ENCODE data around the gene RINT1.
"Not testable (repeated sequence)": the region's sequence is repeated elsewhere in the genome, so short reads cannot be mapped to it uniquely, and the experiment has no call there.

The RINT1 gene

DNA sequence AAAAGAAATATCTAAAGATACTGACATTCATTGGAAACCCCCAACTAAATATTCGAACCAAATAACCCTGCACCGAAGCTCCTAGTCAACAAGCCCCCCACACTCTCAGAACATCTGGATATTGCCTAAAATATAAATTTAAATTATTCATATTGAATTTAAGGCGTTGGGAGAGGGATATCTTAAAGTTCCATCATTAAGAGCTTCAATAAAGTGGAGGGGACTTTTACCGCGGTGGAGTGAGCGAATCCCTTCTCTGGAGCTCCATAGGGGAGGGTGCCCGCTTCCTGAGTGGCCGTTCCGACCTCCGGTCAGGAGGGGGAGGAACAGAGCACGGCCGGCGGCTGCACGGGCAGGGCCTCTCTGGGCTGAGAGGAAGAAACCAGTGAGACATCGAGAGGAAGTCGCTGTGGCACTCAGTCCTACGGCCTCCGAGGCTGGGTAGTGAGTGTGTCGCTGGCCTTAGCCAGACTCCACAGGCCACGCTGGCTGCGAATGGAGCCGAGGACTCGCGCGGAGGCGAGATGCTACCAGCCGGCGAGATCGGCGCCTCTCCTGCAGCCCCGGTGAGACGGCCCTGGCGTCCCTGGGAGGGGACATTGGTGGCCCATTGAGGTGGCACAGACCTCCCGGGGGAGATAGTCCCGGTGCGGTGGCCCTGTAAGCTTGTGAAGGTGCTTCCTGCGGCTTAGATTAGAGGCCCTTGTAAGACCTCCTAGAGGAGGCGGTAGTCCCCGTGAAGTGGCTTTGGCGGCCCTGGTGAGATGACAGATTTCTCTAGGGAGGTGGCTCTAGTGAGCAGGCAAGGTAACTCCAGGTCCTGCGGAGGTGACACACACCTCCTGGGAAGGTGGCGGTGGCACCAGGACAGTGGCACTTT, at the start of gene RINT1:
Gene RINT1 (plus strand): TSS at position 410 of the 880 bp plus-strand sequence. CDS start 115 bp downstream, at position 525.
- Mint-ChIP-seq H3K4me1 (peaks cover 25% of the 10 kb centered on the region), H3K27me3 (no peaks in the 10 kb centered on the region), H3K9me3 (no peaks in the 10 kb centered on the region), H3K36me3 (no peaks in the 10 kb centered on the region), H3K4me3 (peak within 1 kb of the TSS; percentile 89), H3K27ac (peak within 1 kb of the TSS; percentile 86)
- peak; percentile 100 for ATAC-seq

DNA sequence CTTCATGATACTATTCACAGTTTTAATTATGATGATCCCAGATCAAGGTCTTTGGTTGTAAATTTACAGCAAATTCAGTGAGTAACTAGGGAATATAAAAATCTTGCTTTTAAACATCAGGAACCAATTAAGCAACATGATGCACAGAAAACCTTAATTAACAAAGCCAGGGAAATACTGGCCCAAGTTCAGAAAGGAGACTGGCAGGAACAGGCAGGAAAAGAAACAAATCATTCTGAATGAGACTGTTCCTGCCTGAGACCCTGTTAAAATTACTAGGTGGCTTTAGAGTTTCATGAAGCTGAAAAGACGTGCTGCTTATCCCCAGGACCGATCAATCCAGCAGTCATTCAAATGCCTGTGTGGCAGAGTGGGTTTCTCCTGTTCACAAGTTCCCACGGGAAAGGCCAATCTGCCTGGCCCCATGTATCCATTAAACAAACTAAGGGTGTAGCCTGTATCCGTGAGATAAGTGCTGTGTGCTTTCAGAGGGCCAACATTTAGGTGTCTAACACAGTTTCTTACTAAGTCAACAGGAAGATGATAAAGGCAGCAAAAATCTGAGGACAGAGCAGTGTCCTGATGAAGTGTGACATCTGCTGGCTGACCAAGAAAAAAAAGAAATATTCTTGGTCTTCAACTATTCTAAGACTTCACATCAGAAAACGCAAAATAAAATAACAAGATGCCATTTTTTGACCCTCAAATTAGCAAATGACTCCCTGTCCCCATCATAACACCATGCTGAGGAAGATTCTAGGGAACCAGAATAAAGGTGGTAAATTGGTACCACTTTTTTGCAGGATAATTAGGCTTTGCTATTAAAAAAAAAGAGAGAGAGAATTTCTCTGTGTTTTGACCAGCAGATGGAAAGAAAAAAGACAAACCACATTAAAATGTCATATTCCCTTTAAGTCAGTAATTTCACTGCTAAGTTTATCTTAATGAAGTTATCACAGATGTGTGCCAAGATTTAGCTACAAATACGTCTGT, 44.1 kb upstream of the RINT1 start:
- Mint-ChIP-seq H3K36me3 (peaks cover 32% of the 10 kb centered on the region), H3K9me3 (no peaks in the 10 kb centered on the region), H3K4me1 (no peaks in the 10 kb centered on the region), H3K27me3 (no peaks in the 10 kb centered on the region), H3K27ac (peak overlapping the region; percentile 53), H3K4me3 (no peak overlapping the region)
- ATAC-seq: no peak

DNA sequence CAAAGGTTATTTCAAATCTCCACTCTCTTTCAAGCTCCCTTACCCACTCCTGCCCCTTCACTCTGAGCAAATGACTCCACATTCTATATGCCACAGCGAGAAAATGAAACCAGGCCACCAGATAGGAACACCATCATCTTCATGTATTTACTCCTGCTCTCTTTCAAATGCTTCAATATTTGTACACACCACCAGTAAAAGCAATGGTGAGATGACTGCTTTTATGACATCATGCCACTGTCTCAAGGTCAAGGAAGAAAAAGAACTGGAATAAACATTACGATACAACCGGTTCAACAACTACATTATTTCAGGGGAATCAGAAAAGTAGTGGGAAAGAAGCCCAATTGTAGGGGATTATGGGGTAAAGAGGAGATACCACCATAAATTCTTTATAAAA, 42.6 kb upstream of the RINT1 start:
- H3K4me1 Mint-ChIP-seq: no peaks in the 10 kb centered on the region
- ATAC-seq: no peak
- H3K27me3 Mint-ChIP-seq: no peaks in the 10 kb centered on the region
- H3K27ac Mint-ChIP-seq: no peak overlapping the region
- H3K4me3 Mint-ChIP-seq: no peak overlapping the region
- peaks cover 32% of the 10 kb centered on the region for H3K36me3 Mint-ChIP-seq
- H3K9me3 Mint-ChIP-seq: no peaks in the 10 kb centered on the region

DNA sequence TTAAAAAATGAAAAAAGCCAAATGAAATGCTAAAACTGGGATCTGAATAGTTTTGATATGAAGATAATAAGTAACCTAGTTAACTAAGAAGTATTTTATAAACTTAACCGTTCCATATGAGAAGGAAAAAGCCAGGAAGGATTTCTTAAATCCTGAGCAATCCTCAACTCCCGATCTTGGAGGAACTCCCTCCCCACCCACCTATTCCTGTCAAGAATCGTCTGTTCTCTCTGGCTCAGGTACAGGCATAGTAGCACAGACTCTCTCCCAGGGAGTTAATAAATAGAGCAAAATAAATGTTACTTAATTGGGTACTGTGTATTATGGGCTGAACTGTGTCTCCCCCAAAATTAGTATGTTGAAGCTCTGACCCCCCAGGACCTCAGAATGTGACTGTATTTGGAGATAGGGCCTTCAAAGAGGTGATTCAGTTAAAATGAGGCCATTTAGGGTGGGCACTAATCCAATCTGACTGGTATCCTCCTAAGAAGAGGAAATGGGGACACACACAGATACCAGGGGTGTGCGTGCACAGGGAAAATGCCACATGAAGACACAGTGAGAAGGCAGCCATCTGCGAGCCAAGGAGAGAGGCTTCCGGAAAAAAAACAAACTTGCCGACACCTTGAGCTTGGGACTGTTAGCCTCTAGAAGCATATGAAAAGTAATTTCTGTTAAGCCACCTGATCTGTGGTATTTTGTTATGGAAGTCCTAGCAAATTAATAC, 38.6 kb upstream of the RINT1 start:
- no peak overlapping the region for H3K4me3 Mint-ChIP-seq
- peaks cover 14% of the 10 kb centered on the region for H3K36me3 Mint-ChIP-seq
- no peak for ATAC-seq
- no peak overlapping the region for H3K27ac Mint-ChIP-seq
- H3K27me3 Mint-ChIP-seq: no peaks in the 10 kb centered on the region
- no peaks in the 10 kb centered on the region for H3K9me3 Mint-ChIP-seq
- H3K4me1 Mint-ChIP-seq: no peaks in the 10 kb centered on the region

DNA sequence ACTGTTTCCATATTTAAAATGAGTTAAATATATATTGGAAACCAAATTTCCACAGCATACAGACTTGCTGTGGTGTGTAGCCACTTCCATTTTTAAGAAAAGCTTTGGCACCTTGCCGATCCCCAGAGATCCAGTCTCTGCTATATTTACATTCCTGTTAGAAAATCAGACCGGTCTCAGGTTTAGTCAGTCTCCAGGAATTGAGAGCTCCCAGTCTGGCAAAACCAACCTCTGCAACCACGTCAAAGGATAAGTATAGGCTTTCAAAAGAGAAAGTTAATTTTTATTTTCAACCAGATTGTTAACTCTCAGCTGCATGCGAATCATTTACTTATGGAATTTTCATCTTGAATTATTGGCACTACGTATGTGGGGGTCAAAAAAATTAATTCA, 38.1 kb upstream of the RINT1 start:
- no peaks in the 10 kb centered on the region for H3K9me3 Mint-ChIP-seq

DNA sequence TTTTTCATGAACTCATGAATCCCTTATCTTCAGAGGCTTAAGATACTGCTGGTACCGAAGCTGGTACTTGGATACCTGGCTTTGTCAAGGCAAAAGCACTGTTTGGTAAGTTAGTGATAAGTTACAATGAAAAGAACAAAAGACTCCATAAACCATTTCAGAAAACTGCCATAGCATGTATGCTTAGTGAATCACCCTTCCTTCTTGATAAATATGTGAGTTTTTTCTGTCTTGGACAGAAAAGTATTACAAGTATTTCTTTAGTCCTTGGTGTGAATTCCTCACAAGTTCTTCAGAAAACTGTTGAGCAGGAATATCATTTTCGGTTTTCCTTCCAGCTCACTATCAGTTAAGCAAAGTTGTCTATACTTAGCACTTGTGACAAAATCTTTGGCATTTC, 35.5 kb upstream of the RINT1 start:
- H3K4me1 Mint-ChIP-seq: no peaks in the 10 kb centered on the region
- ATAC-seq: no peak
- H3K9me3 Mint-ChIP-seq: no peaks in the 10 kb centered on the region
- no peak overlapping the region for H3K27ac Mint-ChIP-seq
- no peaks in the 10 kb centered on the region for H3K27me3 Mint-ChIP-seq
- no peak overlapping the region for H3K4me3 Mint-ChIP-seq
- H3K36me3 Mint-ChIP-seq: peaks cover 25% of the 10 kb centered on the region

More for the DNA sequence above, 38.1 kb upstream of the RINT1 start:
- H3K27me3 Mint-ChIP-seq: no peaks in the 10 kb centered on the region
- H3K4me1 Mint-ChIP-seq: no peaks in the 10 kb centered on the region
- H3K27ac Mint-ChIP-seq: no peak overlapping the region
- peaks cover 18% of the 10 kb centered on the region for H3K36me3 Mint-ChIP-seq
- no peak overlapping the region for H3K4me3 Mint-ChIP-seq
- no peak for ATAC-seq

DNA sequence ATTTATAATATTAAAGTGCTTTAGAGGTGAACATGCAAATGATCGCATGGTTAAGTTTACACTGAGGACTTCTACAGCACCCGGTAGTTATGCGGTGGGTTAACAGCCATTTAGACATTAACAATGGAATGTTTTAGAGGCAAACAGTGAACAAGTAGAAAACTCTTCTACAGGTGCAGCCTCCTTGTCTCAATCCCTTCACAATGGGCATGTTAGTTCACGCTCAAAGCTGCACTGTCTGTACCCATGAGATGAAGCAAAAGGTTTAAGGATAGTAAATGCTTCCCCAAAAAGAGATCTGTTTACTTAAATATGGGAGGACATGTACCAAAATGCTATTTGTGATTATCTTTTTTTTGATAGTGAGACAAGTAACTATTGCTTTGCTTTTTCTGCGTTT, 35.0 kb upstream of the RINT1 start:
- no peak overlapping the region for H3K4me3 Mint-ChIP-seq
- no peaks in the 10 kb centered on the region for H3K27me3 Mint-ChIP-seq
- H3K27ac Mint-ChIP-seq: no peak overlapping the region
- no peaks in the 10 kb centered on the region for H3K4me1 Mint-ChIP-seq
- peaks cover 26% of the 10 kb centered on the region for H3K36me3 Mint-ChIP-seq
- H3K9me3 Mint-ChIP-seq: no peaks in the 10 kb centered on the region
- ATAC-seq: no peak

DNA sequence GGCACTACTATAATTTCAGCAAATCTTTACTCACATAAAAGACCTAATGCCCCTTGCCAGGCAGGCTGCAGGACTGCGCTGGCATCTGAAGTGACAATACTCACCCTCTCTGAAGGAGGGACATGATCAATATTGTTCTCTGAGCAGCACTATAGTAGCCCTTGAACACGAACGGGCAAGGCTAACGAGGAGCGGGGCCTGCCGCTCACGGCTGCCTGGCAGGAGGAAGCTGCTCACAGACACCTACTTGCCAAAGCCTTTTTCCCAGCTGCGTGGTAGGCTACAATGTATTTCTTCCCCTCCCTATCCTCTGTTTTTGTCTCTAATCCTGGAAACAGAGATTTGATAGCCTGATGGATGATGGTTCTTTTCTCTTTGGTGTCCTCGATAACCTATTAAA, 29.8 kb upstream of the RINT1 start:
- Mint-ChIP-seq H3K4me1 (no peaks in the 10 kb centered on the region), H3K27me3 (no peaks in the 10 kb centered on the region), H3K4me3 (no peak overlapping the region), H3K9me3 (no peaks in the 10 kb centered on the region), H3K27ac (no peak overlapping the region), H3K36me3 (peaks cover 51% of the 10 kb centered on the region)
- ATAC-seq: no peak

DNA sequence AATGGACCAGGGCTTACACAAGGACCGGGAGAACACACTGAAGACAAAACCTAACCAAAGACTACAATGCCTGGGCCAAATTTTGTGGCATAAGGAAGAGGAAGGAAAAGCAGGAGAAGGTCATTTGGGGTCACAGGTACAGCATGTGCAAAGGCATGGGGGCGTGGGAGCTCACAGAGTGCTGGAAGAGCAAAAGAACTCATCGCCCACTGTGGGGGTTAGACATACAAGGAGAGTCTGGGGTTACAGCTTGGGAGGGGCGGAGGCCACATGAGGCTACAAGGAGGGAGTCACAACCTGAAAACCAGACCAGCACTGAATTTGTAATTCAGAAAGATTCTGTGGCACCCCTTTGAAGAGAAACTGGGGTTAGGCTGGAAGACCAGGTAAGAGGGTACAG, 19.6 kb upstream of the RINT1 start:
- Mint-ChIP-seq H3K9me3 (no peaks in the 10 kb centered on the region), H3K4me1 (peaks cover 18% of the 10 kb centered on the region), H3K36me3 (peaks cover 28% of the 10 kb centered on the region), H3K27me3 (no peaks in the 10 kb centered on the region), H3K4me3 (no peak overlapping the region), H3K27ac (peak overlapping the region; percentile 18)
- no peak for ATAC-seq

DNA sequence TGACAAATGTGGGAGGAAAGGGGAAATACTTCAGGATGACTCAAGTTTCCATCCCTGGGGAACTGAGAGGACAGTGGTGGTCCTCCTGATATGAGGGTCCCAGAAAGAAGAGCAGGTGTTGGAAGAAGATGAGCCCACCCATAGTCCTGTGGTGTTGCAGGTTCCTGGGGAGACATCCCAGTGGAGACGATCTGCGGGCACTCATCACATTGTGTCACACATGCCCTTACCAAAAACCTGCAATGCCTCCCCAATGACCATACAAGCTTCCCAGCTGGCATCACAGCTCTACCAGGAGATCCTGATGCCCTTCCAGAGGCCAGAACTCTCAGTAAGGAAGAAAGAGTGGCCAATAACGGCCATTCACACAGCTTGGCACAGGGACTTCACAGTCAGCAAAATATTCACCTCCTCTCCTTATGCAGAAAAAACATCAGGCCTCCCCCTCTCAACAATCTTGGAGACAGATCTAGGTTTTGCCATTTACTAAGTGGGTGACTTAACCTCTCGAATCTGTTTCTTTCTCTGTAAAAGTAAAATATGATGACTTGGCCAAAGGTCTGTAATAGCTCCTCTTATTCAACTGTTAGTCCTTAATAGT, 19.0 kb upstream of the RINT1 start:
- H3K9me3 Mint-ChIP-seq: no peaks in the 10 kb centered on the region
- no peak for ATAC-seq
- peaks cover 26% of the 10 kb centered on the region for H3K36me3 Mint-ChIP-seq
- peaks cover 17% of the 10 kb centered on the region for H3K4me1 Mint-ChIP-seq
- no peak overlapping the region for H3K4me3 Mint-ChIP-seq
- H3K27me3 Mint-ChIP-seq: no peaks in the 10 kb centered on the region
- H3K27ac Mint-ChIP-seq: peak overlapping the region; percentile 18

DNA sequence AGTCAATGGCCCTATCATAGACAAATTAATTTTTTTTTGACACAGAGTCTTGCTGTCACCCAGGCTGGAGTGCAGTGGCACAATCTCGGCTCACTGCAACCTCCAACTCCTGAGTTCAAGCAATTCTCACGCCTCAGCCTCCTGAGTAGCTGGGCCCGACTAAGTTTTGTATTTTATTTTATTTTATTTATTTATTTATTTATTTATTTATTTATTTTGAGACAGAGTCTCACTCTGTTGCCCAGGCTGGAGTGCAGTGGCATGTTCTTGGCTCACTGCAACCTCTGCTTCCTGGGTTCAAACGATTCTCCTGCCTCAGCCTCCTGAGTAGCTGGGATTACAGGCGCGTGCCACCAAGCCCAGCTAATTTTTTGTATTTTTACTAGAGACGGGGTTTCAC, 16.4 kb upstream of the RINT1 start:
- H3K27ac Mint-ChIP-seq, H3K27me3 Mint-ChIP-seq, H3K4me3 Mint-ChIP-seq, H3K9me3 Mint-ChIP-seq, ATAC-seq: not testable (repeated sequence)
- Mint-ChIP-seq H3K4me1 (peaks cover 24% of the 10 kb centered on the region), H3K36me3 (peaks cover 22% of the 10 kb centered on the region)

DNA sequence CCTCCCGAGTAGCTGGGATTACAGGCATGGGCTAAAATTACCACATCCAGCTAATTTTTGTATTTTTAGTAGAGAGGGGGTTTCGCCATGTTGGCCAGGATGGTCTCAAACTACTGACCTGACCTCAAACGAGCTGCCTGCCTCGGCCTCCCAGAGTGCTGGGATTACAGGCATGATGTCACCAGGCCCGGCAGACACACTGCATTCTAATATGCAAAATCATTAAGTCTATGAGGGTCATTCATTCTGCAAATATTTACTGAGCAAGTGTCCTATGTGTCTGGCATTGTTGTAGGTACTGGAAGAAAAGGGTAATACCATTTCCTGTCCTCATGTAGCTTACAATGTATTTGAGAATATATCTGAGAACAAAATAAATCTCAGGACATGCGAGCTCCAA, 12.6 kb upstream of the RINT1 start:
- H3K27me3 Mint-ChIP-seq: no peaks in the 10 kb centered on the region
- H3K9me3 Mint-ChIP-seq: no peaks in the 10 kb centered on the region
- H3K27ac Mint-ChIP-seq: no peak overlapping the region
- peak overlapping the region; percentile 23 for H3K4me3 Mint-ChIP-seq
- peaks cover 7% of the 10 kb centered on the region for H3K36me3 Mint-ChIP-seq
- no peak for ATAC-seq
- H3K4me1 Mint-ChIP-seq: peaks cover 21% of the 10 kb centered on the region

DNA sequence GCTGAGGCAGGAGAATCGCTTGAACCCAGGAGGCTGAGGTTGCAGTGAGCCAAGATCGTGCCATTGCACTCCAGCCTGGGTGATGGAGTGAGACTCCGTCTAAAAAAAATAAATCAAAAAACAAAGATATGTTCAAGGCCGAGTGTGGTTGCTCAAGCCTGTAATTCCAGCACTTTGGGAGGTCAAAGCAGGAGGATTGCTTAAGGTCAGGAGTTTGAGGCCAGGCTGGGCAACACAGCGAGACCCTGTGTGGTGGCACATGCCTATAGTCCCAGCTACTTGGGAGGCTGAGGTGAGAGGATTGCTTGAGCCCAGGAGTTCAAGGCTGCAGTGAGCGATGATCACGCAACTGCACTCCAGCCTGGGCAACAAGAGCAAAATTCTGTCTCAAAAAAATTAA, 11.4 kb upstream of the RINT1 start:
- not testable (repeated sequence) for ATAC-seq, H3K27me3 Mint-ChIP-seq, H3K9me3 Mint-ChIP-seq, H3K27ac Mint-ChIP-seq, H3K36me3 Mint-ChIP-seq
- Mint-ChIP-seq H3K4me1 (peaks cover 31% of the 10 kb centered on the region), H3K4me3 (peak overlapping the region; percentile 15)

DNA sequence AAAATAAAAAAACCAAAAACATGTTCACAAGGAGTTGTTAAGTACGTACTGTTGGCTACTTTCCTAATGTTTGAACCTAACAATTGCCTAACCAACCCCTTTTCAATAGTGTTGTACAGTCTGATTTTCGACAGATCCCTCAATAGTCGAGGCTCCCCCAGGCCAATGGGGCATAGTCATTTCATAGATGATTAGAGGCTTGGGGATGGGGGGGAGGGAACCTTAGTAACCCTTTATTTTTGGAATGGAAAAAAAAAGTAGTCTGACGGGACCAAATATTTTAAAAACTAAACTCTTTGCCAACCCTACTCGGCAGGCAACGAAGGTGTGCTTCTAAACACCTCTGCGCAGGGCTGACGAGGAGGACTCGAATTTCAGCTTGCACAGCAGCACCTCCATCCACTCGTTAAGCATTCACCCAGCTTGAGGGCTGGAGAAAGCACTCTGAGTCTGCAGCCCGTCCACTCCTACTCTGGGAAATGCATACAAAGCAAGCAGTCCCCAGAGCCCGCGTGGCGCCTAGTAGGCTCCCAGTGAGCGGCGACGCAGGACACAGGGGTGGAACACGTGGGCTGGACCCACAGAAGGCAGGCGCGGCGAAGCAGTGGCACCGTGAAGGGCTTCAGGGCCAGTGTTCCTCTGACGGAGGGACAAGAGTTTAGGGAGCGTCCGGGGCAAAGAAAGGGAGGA, 10.8 kb upstream of the RINT1 start:
- H3K27ac Mint-ChIP-seq: peak overlapping the region; percentile 76
- no peaks in the 10 kb centered on the region for H3K36me3 Mint-ChIP-seq
- peak; percentile 70 for ATAC-seq
- peak overlapping the region; percentile 93 for H3K4me3 Mint-ChIP-seq
- H3K27me3 Mint-ChIP-seq: no peaks in the 10 kb centered on the region
- peaks cover 31% of the 10 kb centered on the region for H3K4me1 Mint-ChIP-seq
- H3K9me3 Mint-ChIP-seq: no peaks in the 10 kb centered on the region

Measured in stimulated activated memory B cell treated with anti-CD40 and anti-IgM and Interleukin-4, amounts not matched to agents 10 μg/mL and 1 μg/mL and 100 μg/mL, for 72 hours (primary cell).